ENCODE data around the gene PHF5A. TPM values are rescaled to one million over a fixed set of nuclear protein-coding genes. Genes with fewer than 3 reads are reported as not detected.

PHF5A gene
- total RNA-seq, 1 donor from 2014 or later: 29.0 TPM

- peak; percentile 97 for DNase-seq (ENCODE audit: extremely low spot score, unreplicated experiment)
- Mint-ChIP-seq H3K27ac (ENCODE audit: unreplicated experiment) (peak within 1 kb of the TSS; percentile 95), H3K4me3 (ENCODE audit: unreplicated experiment) (peak within 1 kb of the TSS; percentile 95), H3K9me3 (ENCODE audit: unreplicated experiment) (no peaks in the 10 kb centered on the region), H3K4me1 (ENCODE audit: unreplicated experiment) (peaks cover 25% of the 10 kb centered on the region), H3K27me3 (ENCODE audit: unreplicated experiment) (no peaks in the 10 kb centered on the region), H3K36me3 (ENCODE audit: unreplicated experiment) (peaks cover 11% of the 10 kb centered on the region)
- TF ChIP-seq CTCF (IDR thresholded peaks at IDR 0.05): no peak
Measured at GRCh38 chr22:41446639-41447434, 21.7 kb downstream of the PHF5A start, which contains the start of gene TOB2. TOB2 (minus strand) TSS chr22:41446801; CDS start chr22:41437345, 9,456 bp downstream.

GRCh38 chr22:41446057-41446501 lies 22.4 kb downstream of the PHF5A start:
- TF ChIP-seq CTCF (IDR thresholded peaks at IDR 0.05): no peak
- H3K27ac Mint-ChIP-seq (ENCODE audit: unreplicated experiment): peak overlapping the region; percentile 95
- H3K4me3 Mint-ChIP-seq (ENCODE audit: unreplicated experiment): peak overlapping the region; percentile 95
- peaks cover 11% of the 10 kb centered on the region for H3K36me3 Mint-ChIP-seq (ENCODE audit: unreplicated experiment)
- no peaks in the 10 kb centered on the region for H3K27me3 Mint-ChIP-seq (ENCODE audit: unreplicated experiment)
- peaks cover 28% of the 10 kb centered on the region for H3K4me1 Mint-ChIP-seq (ENCODE audit: unreplicated experiment)
- no peak for DNase-seq (ENCODE audit: extremely low spot score, unreplicated experiment)
- no peaks in the 10 kb centered on the region for H3K9me3 Mint-ChIP-seq (ENCODE audit: unreplicated experiment)

GRCh38 chr22:41445129-41446056 lies 23.1 kb downstream of the PHF5A start:
- peaks cover 11% of the 10 kb centered on the region for H3K36me3 Mint-ChIP-seq (ENCODE audit: unreplicated experiment)
- DNase-seq (ENCODE audit: extremely low spot score, unreplicated experiment): no peak
- peak overlapping the region; percentile 95 for H3K27ac Mint-ChIP-seq (ENCODE audit: unreplicated experiment)
- H3K27me3 Mint-ChIP-seq (ENCODE audit: unreplicated experiment): no peaks in the 10 kb centered on the region
- no peaks in the 10 kb centered on the region for H3K9me3 Mint-ChIP-seq (ENCODE audit: unreplicated experiment)
- peaks cover 28% of the 10 kb centered on the region for H3K4me1 Mint-ChIP-seq (ENCODE audit: unreplicated experiment)
- no peak for TF ChIP-seq CTCF (IDR thresholded peaks at IDR 0.05)
- H3K4me3 Mint-ChIP-seq (ENCODE audit: unreplicated experiment): peak overlapping the region; percentile 95

DNA sequence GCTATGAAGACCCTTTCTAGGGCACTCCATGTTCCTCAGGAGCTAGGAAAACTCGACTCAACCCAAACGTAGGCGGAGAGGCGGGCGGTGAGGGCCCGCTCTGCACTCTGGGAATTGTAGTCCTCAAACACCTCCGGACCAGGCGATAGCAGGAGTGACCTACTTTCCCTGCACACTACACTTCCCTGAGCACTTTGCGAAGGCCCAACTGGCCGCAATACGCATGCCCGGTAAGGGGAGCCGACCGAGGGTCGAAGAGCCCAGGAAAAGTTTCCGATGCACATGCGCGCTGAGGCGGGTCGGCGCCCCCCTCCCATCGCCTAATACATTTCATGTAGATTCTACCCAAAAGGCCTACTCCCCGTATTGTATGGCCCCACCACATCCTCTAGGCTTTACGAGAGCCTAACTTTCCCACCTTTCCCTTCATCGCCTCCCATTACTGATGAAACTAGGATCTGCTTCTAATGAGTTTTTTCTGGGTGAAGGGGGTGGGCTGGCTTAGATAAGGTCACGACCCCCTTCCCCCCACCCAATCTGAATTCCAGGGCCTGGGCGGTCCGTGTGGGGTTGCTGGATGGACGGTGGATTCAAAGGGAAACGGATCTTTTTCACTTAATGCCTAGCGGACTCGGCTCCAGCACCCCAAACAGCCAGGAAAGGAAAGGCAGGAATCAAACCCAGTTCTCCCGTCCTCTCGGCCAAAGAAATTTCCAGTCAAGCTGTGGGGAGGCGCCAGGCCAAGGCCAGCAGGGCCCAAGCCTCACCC lies 23.9 kb downstream of the PHF5A start:
- no peaks in the 10 kb centered on the region for H3K27me3 Mint-ChIP-seq (ENCODE audit: unreplicated experiment)
- H3K27ac Mint-ChIP-seq (ENCODE audit: unreplicated experiment): peak overlapping the region; percentile 95
- DNase-seq (ENCODE audit: extremely low spot score, unreplicated experiment): peak; percentile 98
- no peak for TF ChIP-seq CTCF (IDR thresholded peaks at IDR 0.05)
- H3K4me1 Mint-ChIP-seq (ENCODE audit: unreplicated experiment): peaks cover 30% of the 10 kb centered on the region
- peak overlapping the region; percentile 95 for H3K4me3 Mint-ChIP-seq (ENCODE audit: unreplicated experiment)
- no peaks in the 10 kb centered on the region for H3K9me3 Mint-ChIP-seq (ENCODE audit: unreplicated experiment)
- peaks cover 11% of the 10 kb centered on the region for H3K36me3 Mint-ChIP-seq (ENCODE audit: unreplicated experiment)

Data from osteocyte (in vitro differentiated cells).